CD1c-positive myeloid dendritic cell (primary cell): Measurements from ENCODE around the gene SNORC.

ENCODE experiments used
- DNase-seq: peaks from one replicate; pipeline ENCODE4 v3.0.0-alpha.2; 2016; ENCODE audit errors: extremely low spot score

SNORC gene

GRCh38 chr2:232869138-232870017 is 686 bp upstream of the SNORC start:
- DNase-seq = no peak

- no peak for DNase-seq
Observed at GRCh38 chr2:232870766-232871371, 805 bp downstream of the SNORC start.

GRCh38 chr2:232871418-232871834 is 1.4 kb downstream of the SNORC start:
- no peak for DNase-seq

DNA sequence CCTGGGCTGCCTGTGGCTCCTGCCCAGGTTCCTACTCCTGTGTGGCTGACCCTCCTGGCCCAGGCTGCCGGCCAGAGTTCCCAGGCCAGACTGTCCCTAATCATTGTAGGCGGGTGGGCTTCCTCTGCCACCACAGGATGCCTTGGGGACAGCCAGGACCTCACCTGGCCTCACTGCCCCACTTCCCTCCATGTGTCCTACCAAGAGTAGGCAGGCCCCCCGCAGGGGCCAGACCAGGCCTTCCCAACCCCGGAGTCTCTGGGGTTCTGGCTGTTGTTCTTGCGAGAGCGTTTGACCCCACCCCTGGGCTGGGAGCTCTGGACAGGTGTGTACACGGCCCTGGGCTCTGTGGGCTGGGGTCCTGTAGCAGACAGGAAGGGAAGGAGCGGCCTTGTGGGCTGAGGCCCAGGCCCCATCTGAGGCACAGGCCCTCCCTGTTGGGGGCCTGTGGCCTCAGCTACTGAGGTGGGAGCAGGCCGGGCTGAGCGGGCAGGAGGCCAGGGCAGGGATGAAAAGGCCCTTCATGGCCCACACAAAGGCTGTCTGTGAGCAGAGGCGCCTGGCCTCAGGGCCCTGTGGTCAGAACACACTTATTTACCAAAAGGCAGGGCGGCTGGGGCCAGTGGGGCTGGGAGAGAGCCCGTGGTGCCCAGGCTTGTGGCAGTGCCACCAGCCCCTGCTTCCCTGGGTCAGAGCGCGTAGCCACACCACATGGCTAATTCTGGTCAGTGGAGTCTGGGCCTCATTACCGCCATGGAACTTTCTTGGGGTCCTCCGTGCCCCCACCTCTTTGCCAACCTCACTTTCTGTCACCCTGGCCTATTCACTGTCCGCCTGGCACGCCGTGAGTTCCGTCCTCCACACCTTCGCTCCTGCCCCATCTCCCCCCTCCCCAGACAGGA is 2.0 kb downstream of the SNORC start:
- no peak for DNase-seq

DNA sequence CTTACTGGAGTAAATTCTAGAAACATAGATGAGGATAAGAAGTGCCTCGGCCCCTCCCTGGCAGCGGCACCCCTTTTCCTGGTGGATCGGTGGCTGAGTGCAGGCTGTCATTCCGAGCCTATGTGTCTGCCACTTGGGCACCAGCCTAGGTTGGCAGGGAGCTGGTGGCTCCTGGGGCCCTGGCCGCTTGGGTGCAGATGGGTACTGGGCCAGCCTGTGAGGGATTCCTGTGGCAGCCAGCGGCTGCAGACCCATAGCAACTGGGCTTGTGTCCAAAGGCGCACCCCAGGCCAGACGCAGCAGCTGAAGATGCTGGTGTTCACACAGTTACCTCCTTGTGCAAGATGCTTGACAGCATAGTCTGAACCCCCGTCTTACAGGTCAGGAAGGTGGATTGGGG is 2.8 kb downstream of the SNORC start:
- DNase-seq = no peak

GRCh38 chr2:232873292-232873908 is 3.3 kb downstream of the SNORC start:
- no peak for DNase-seq

DNA sequence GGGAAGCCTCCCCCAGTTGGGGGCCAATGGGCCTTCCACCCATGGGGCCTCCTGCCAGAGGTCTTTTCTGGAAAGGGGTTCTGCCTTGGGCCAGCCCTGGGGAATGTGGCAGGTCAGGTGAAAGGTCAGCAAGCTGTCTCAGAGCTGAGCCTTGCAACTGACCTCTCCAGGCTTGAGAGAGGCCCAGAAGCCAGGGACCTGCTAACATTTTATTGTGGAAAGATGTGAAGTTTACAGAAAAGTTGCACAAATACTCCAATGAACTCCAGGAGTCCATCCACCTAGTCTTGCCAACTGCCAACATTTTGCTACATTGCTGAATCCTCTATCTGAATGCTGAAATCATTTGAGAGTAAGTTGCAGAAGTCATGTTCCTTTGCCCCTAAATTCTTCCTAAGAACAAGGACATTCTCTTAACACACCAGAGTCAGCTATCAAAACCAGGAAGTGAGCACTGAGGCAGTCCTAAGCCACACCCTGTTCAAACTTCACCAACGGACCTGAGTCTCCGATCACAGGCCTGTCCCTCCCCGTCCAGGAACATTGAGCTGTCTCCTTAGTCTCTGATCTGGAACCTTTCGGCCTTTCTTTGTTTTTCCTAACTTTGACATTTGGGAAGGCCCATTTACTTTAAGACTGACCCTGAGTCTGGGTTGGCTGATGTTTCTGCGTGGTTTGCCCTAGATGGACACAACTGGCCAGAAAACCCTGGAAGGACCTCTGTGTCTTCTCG is 4.0 kb downstream of the SNORC start:
- DNase-seq = peak; percentile 41

DNA sequence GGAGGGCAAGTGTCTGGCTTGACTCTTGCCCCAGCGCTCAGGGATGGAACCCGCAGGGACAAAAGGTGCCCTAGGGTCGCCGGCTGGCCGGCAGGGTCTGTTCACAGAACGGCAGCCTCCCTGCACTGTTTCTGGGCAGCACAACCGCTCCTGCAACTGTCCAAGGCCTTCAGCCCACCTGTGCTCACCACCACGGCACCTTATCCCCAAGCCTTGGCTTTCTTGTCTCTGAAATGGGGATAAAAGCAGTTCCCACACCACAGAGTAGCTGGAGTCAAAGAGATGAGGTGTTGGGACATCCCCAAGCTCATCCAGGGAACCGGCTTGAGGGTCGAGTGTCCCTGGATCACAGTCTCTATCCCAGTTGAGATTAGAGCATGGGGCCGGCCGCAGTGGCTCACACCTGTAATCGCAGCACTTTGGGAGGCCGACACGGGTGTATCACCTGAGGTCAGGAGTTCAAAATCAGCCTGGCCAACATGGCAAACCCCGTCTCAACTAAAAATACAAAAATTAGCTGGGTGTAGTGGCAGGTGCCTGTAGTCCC is 4.7 kb downstream of the SNORC start:
- no peak for DNase-seq

DNA sequence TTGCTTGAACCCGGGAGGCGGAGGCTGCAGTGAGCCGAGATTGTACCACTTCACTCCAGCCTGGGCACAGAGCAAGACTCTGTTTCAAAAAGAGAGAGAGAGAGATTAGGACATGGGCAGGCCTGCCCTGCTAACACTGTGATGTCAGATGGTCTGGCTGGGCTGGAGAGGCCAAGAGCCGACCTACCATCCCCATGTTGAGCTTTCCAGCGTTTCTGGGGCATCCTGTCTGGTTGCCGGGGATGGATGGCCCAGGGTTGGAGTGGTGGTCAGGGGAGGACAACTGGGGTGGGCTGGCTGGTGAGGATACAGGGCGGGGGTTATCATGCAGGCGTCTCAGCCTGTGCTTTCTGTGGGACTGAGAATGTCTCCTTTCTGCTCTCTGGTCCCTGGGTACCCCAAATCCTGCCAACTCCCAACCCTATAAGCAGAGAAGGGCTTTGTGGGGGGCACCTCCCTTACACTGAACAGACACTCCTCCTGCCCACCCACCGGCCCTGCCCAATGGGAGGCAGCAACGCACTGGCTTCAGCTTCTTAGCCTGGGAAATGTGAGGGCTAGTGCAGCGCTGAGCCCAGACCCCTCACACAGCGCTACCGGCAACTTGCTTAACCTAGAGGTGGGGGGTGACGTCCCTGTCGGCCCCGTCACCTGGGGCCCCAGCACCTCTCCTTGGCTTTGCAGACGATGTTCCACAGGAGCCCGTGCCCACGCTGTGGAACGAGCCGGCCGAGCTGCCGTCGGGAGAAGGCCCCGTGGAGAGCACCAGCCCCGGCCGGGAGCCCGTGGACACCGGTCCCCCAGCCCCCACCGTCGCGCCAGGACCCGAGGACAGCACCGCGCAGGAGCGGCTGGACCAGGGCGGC is 5.4 kb downstream of the SNORC start:
- DNase-seq = no peak

- DNase-seq = no peak
Observed at GRCh38 chr2:232876161-232876977, 6.3 kb downstream of the SNORC start.

- no peak for DNase-seq
Observed at GRCh38 chr2:232876978-232877441, 6.9 kb downstream of the SNORC start.

- no peak for DNase-seq
Observed at GRCh38 chr2:232877940-232878511, 8.0 kb downstream of the SNORC start.

DNA sequence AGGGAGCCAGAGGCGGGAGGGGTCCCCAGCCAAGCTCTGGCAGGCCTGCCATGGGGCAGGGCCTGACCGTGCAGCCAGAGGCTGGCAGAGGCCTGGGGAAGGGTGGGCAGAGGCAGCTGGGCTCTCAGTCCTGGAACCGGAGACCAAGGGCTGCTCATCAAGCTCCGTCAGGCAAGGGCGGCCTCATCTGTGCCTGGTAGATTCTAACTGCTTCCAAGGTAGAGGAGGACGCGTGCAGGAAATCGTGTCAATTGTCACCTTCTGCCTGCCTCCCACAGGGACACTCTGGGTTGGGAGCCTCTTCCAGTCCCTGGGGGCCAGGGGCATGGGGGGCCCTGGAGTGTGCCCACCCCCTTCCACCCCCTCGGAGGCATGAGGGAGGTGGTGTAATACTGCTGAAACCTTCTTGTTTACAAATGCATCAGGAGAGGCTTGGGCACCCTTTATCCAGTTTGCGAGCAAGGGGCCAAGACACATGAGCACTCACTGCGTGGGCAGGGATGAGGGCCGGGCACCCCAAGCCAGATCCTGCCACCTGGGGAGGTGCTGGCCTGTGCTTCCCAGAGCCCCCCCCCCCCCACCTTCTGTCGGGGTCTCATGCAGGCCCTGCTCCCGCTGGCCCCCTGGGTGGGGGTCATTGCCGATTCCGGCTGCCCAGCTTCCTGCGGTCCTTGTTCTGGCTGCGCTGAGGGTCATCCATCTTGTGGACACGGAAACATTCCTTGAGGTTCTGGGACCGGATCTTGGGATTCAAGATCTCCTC is 9.0 kb downstream of the SNORC start:
- no peak for DNase-seq

DNA sequence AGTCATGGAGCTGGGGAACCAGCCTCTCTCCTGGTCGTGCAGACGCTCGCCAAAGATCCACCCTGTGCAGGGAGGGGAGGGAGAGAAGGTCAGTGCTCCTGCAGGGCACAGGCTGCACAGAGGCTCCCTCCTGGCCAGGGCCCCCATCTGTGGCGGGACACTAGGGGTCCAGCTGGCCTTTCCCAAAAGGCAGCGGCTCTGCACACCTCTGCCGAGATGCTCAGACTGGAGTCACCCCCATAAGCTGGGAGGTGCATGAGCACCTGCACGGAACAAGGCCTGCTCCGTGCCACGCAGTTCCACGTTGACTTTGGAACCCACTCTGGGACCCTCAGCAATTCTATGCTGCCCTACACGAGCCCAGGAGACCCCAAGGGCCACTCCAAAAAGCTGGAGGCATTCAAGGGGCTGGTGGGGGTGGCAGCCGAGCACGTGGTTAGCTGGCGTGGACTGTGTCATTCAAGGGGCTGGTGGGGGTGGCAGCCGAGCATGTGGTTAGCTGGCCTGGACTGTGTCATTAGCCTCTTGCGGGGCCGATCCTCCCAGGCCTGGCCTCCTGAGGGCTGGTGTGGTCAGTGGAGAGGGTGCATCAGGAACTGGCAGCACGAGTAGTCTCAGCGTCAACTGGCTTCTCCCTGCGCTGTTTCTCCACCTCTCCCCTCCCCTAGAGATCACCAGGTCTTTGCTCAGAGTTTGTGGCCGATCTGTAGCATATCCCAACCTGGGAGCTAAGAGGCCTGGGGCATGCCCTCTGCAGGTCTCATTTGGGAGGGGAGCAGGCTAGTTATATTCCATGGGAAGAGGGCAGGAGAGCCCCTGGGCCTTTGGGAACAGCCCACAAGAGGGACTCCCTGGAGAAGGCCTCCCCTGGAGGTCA is 9.8 kb downstream of the SNORC start:
- DNase-seq = no peak

- no peak for DNase-seq
Observed at GRCh38 chr2:232880764-232881351, 10.8 kb downstream of the SNORC start.

- no peak for DNase-seq
Observed at GRCh38 chr2:232882085-232882484, 12.0 kb downstream of the SNORC start.
